HG02981 (cell line): ENCODE results near the gene CCDC61.
A peak's percentile ranks its signal among the peaks of the same experiment; 100 is the strongest.

Source experiments
- ATAC-seq: cut with Tn5 transposase; IDR thresholded peaks from one replicate; pipeline ENCODE4 v1.9.1; 2021; ENCODE audit warnings: mild to moderate bottlenecking, moderate library complexity; ENCODE audit not compliant: unreplicated experiment

Gene CCDC61

GRCh38 chr19:45994998-45995714, at the start of gene CCDC61:
TSS of gene CCDC61 (plus strand) at chr19:45995467. CDS start at chr19:46003019, 7,552 bp downstream.
- ATAC-seq, result peak; percentile 98

- ATAC-seq, result no peak
Measured at GRCh38 chr19:45947926-45948325, 47.3 kb upstream of the CCDC61 start.

GRCh38 chr19:45952341-45952685, 43.0 kb upstream of the CCDC61 start:
- ATAC-seq, result no peak

- no peak for ATAC-seq
Measured at GRCh38 chr19:45952686-45953505, 42.4 kb upstream of the CCDC61 start.

- no peak for ATAC-seq
Measured at GRCh38 chr19:45953676-45954075, 41.6 kb upstream of the CCDC61 start.

- ATAC-seq, result no peak
Measured at GRCh38 chr19:45954156-45954555, 41.1 kb upstream of the CCDC61 start.

GRCh38 chr19:45955905-45956608, 39.2 kb upstream of the CCDC61 start:
- no peak for ATAC-seq

- ATAC-seq, result no peak
Measured at GRCh38 chr19:45958320-45958719, 36.9 kb upstream of the CCDC61 start.

- no peak for ATAC-seq
Measured at GRCh38 chr19:45958769-45959516, 36.3 kb upstream of the CCDC61 start.

GRCh38 chr19:45959517-45960025, 35.7 kb upstream of the CCDC61 start:
- no peak for ATAC-seq

- ATAC-seq, result no peak
Measured at GRCh38 chr19:45960595-45961235, 34.6 kb upstream of the CCDC61 start.

GRCh38 chr19:45962021-45962420, 33.2 kb upstream of the CCDC61 start:
- no peak for ATAC-seq

- no peak for ATAC-seq
Measured at GRCh38 chr19:45967246-45967645, 28.0 kb upstream of the CCDC61 start.

GRCh38 chr19:45968626-45969025, 26.6 kb upstream of the CCDC61 start:
- ATAC-seq, result no peak

- ATAC-seq, result no peak
Measured at GRCh38 chr19:45969676-45970075, 25.6 kb upstream of the CCDC61 start.

GRCh38 chr19:45971260-45971902, 23.9 kb upstream of the CCDC61 start:
- no peak for ATAC-seq

- ATAC-seq, result no peak
Measured at GRCh38 chr19:45972081-45972946, 23.0 kb upstream of the CCDC61 start.

GRCh38 chr19:45972947-45973540, 22.2 kb upstream of the CCDC61 start:
- ATAC-seq, result no peak
